HTERT RPE-1 (cell line): ENCODE measurements around the gene CSNK2A1.

Experiments used
- in situ Hi-C: fragments of 300-500 bp; cut with MboI; formaldehyde crosslinking; loops from 4 replicates; pipeline ENCODE4 v1.14.3; 2020; ENCODE audit warnings: low sequenced_read_pairs

Gene CSNK2A1

DNA sequence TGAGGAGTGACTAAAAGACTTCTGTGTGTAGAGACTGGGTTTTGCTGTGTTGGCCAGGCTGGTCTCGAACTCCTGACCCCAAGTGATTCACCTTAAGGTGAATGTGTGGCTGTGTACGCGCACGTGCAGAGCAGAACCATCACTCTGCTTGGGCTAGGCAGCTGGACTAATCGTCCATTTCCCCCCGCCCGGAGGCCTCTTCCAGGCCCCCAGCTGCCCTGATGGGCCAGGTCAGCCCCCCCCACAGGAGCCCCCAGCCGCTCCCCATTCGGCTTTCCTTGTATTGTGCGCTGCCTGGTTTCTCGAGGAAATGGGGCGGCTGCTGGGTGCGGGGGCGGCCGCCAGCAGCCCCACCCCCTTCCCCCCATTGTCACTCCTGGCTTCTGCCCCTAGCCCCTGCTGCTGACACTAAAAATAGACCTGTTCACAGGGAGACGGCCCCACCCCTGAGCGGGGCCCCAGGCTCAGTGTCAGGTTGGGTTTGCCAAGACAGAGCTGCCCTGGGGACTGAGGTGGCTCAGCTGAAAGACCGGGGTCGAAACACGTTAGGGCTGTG, 24.6 kb upstream of the CSNK2A1 start:
- in situ Hi-C loops, result no loop called here

- in situ Hi-C loops, result no loop called here
Measured at GRCh38 chr20:564192-564591, 20.6 kb upstream of the CSNK2A1 start.

DNA sequence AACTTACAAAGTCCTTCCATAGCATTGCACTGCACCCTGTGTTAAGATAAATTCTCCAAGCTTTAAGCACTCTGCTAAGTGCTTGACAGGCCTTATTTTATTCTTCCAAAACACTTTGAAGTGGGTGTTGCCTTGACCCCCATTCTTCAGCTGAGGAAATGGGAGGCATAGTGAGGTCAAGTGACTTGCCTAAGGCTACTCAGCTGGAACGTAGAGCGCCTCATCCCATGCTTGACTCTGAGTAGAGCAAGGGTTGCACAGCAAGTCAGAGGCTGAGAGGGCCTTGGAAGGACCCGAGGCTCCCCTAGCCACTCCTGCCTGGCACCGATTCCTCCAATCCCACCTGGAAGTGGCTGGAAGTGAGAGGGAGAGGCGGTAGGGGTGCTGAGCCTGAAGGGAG, 19.6 kb upstream of the CSNK2A1 start:
- in situ Hi-C loops, result no loop called here

DNA sequence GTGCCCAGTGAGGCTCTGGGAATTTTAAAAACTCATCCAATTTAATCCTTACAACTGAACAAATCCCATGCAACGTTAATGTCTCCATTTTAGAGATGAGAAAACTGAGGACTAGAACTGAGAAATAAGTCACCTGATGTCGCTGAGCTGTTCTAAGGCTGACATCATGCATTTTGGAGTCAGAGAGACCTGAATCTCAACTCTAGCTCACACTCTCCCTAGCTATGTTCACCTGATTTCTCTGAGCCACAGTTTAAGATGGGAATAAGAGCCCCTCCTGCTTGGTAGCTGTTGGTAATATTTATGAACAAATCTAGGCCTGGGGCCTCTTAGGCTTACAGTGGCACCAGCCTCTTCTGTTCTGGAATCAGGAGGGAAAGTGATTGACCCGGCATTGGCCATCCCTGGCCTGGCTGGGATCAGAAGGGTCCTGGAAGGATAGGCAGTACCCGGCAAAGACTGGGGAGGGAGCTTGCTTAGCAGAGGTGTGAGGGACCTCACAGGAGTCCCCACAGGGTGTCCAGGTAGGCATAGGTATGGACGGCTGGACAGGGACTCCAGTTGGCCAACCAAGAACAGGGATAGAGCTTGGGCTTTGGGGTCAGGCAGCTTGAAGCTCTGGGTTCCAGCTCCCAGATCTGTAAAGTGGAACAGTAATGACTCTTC, 18.8 kb upstream of the CSNK2A1 start:
- in situ Hi-C loops, result no loop called here

DNA sequence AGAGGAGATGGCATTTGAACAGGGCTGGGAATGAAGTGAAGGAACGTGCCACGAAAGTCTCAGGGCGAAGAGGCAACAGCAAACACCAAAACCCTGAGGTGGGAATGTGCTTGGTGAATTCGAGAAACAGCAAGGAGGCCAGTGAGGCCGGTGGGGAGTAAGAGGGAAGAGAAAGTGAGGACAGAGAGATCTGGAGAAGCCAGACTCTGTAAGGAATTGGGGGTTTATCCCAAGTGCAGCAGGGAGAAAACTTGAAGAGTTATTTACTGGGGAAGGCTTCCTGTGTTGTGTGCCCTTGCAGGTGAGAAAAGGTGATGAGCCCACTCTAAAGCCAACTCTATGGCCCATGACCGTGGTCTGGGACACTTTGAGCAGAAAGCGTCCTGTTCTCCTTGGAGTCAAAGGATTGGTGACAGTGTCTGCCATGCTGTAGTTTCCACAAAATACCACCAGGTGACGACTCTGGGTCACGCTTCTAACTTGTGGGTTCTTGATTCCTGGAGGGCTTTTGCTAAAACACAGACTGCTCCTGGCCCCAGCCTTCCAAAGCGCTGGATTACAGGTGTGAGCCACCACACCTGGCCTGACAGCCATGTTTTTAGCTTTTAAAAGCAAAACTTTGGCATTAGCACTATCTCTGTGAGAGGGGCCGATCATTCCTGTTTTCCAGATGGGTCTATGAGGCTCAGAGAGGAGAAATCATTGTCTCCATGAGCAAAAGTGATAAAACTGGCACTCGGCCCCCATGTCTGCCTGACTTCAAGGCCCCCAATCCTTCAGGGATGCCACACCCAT, 18.0 kb upstream of the CSNK2A1 start:
- in situ Hi-C loops, result no loop called here

DNA sequence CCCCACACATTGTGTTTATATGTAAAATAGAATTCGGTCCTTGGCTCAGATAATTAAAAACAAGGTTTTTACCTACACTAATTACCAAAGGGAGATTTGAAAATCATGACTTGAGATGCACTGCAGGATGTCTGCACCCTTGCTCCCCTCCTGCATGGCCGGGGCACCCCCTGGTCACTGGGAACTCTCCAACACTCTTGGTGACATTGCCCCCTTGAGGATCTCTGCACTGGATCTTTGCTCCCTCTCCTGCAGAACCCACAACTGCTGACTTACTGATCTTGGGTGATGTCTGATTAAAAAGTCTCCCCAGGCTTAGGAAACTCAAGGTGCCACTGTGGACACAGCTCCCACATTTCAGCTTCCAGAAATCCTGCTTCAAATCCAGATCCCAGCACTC, 17.1 kb upstream of the CSNK2A1 start:
- in situ Hi-C loops, result no loop called here

- in situ Hi-C loops, result no loop called here
Measured at GRCh38 chr20:558117-558516, 14.5 kb upstream of the CSNK2A1 start.

GRCh38 chr20:556984-557383, 13.4 kb upstream of the CSNK2A1 start:
- in situ Hi-C loops, result no loop called here

- in situ Hi-C loops, result no loop called here
Measured at GRCh38 chr20:555976-556385, 12.4 kb upstream of the CSNK2A1 start.

DNA sequence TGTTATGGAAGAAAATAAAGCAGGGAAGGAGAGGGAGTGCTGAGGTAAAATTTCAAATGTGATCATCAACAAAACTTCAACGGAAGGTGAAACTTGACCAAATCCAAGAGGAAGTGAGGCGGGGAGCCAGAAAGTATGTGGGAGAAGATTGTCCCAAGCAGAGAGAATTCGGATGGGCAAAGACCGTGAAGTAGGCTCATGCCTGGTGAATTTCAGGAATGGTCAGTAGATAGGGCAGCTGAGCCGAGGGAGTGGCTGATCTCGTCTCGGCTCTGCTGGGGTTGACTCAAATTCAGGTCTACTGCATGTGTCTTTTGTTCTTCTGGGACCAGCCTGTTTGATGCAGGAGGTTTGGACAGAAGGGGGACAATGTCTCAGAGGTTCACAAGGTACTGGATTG, 7.0 kb upstream of the CSNK2A1 start:
- in situ Hi-C loops, result no loop called here

DNA sequence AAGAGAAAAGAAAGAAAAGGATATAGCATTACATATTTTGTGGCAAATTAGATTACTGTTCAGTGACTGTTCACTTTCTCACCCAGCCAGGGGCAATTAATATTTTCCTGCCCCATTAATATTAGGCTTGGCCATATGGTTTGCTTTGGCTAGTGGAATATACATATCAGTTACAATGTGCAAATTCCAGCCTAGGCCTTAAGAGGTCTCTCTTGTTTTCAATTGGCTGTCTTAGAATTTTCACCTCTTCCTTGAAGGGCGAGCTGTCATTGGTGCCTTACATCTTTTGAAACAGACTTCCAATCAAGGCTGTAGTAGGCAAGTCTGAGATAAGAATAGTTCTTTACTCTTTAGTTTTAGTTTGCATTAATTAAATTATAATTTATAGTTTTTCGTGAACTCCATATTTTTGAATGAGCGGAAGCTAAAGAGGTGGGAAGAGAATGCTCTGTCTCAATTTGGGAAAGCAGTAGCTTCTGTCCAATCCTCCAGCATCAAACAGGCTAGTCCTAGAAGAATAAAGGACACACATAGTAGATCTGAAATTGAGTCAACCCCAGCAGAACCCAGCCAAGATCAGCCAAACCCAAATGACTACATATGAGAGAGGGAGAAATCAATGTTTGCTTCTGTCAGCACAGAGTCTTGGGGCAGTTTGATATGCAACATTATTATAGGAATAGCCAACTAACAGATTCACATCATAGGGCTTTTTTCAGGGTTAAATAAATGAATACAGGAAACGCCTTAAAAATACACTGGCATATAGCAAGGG, 6.3 kb upstream of the CSNK2A1 start:
- in situ Hi-C loops, result no loop called here

GRCh38 chr20:548906-549305, 5.3 kb upstream of the CSNK2A1 start:
- in situ Hi-C loops, result no loop called here

GRCh38 chr20:547394-547793, 3.8 kb upstream of the CSNK2A1 start:
- in situ Hi-C loops, result no loop called here

DNA sequence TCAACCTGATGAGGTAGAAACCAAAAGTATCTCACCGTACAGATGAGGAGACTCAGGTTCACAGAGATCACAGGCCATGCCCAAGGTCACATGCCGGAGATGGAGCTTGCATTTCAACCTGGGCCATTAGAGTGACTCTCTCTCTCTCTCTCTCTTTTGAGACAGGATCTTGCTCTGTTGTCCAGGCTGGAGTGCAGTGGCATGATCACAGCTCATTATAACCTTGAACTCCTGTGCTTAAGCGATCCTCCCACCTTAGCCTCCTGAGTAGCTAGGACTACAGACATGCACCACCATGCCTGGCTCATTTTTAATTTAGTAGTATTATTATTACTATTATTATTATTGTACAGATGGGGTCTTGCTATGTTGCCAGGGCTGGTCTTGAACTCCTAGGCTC, 2.8 kb upstream of the CSNK2A1 start:
- in situ Hi-C loops, result no loop called here

DNA sequence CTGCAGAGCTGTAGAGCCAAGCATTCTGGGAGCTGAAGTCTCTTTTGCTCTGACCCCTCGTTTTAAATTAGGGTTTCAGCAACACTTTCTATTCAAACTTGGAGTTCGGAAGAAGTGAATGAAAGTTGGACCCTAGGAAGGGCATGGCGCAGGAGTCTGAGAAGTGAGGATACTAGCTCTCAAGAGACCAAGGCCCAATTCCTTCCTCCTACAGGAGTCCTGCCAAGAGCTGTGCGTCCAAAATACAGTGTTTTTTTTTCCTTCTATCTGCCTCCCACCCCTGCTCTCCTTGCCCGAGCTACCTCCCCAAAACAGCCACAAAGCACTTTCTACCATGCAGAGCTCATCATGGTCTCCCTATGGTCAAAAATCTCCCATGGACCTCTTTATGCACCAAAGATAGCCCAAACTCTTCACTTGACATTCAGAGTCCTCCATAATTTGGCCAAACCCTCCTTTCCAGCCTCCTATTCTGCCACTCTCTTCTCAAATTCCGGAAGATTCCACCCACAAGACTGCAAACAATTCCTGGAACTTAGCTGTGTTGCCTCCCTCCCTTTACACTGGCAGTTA, 649 bp upstream of the CSNK2A1 start:
- in situ Hi-C loops, result no loop called here

GRCh38 chr20:542777-543368, 717 bp downstream of the CSNK2A1 start:
- in situ Hi-C loops, result no loop called here

- in situ Hi-C loops, result no loop called here
Measured at GRCh38 chr20:540391-541201, 3.0 kb downstream of the CSNK2A1 start.

DNA sequence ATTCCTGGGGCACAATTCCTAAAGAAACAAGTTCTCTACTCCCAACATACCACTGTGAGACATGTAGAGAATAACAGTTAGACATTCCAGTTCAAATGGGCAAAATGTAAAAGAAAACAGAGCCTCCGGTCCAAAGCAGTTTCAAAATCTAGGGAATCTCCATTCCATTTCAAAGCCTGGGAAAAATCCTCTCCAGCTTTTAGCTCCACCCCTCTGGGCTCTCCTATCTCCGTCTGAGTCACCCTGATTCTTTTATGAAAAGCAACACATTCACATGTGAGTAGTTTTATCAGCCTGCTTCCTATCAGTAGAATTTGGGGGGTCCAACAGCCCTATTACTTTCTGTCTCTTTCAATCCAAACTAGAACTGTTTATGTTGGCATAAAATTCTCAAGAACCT, 3.7 kb downstream of the CSNK2A1 start:
- in situ Hi-C loops, result no loop called here

- in situ Hi-C loops, result no loop called here
Measured at GRCh38 chr20:539191-539590, 4.4 kb downstream of the CSNK2A1 start.

DNA sequence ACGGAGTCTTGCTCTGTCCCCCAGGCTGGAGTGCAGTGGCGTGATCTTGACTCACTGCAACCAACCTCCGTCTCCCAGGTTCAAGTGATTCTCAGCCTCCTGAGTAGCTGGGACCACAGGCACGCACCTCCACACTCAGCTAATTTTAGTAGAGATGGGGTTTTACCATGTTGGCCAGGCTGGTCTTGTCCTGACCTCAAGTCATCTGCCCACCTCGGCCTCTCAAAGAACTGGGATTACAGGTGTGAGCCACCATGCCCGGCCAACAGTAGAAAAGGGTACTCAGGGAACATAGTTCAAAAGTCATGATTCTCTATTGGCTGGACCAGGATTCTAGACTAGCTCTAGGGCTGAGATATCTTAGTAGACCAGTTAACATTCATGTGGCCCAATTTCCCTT, 5.6 kb downstream of the CSNK2A1 start:
- in situ Hi-C loops, result no loop called here
